Mesothelial cell of epicardium (in vitro differentiated cells): ENCODE data around the gene PYCR2. TPM values are rescaled to one million over a fixed set of nuclear protein-coding genes. Genes with fewer than 3 reads are reported as not detected.

Experiments
- DNase-seq, 2 experiments: peaks; one replicate each; pipeline ENCODE4 v3.0.0; 2021; ENCODE audit warnings: low spot score in 2 of 2; ENCODE audit not compliant: unreplicated experiment in 2 of 2
- H3K27ac Mint-ChIP-seq: 2 replicates; pipeline ENCODE4 v1.8.0; 2021; ENCODE audit warnings: mixed read lengths
- H3K27me3 Mint-ChIP-seq: 2 replicates; pipeline ENCODE4 v1.8.0; 2021; ENCODE audit warnings: low read depth, mixed read lengths
- H3K36me3 Mint-ChIP-seq: 2 replicates; pipeline ENCODE4 v1.8.0; 2021; ENCODE audit warnings: mixed read lengths
- H3K4me1 Mint-ChIP-seq: 2 replicates; pipeline ENCODE4 v1.8.0; 2021; ENCODE audit warnings: mixed read lengths
- H3K4me3 Mint-ChIP-seq: 2 replicates; pipeline ENCODE4 v1.8.0; 2021; ENCODE audit warnings: mild to moderate bottlenecking, moderate library complexity, mixed read lengths
- H3K9me3 Mint-ChIP-seq: 2 replicates; pipeline ENCODE4 v1.8.0; 2021; ENCODE audit warnings: mixed read lengths
- CTCF ChIP-seq: fragments of 200-600 bp; sonication (generic); IDR thresholded peaks from one replicate; pipeline ENCODE4 v1.5.0; 2021; ENCODE audit warnings: antibody characterized with exemption; ENCODE audit not compliant: unreplicated experiment
- total RNA-seq: library from RNA; stranded (reverse); gene quantifications from 3 replicates; pipeline ENCODE4 v1.2.1, GENCODE V29; 2021

The PYCR2 gene
- total RNA-seq, 1 donor from 2014 or later: 38.9 TPM

DNA sequence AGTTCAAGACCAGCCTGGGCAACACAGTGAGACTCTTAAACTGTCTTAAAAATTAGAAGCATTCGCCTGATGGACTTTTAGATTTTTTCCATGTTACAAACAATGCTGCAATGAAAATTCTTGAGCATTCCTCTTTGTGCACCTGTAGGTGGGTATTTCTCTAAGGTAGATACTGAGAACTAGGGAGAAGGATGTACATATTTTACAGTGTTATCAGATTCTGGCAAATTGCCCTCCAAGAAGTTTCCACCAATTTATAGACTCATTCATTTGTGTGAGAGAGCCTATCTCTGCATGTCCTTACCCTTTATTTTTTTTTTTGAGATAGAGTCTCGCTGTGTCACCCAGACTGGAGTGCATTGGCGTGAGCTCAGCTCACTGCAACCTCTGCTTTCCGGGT is 29.3 kb upstream of the PYCR2 start:
- DNase-seq: no peak
- Mint-ChIP-seq H3K27ac (no peak overlapping the region), H3K4me3 (no peak overlapping the region), H3K9me3 (no peaks in the 10 kb centered on the region), H3K36me3 (no peaks in the 10 kb centered on the region), H3K4me1 (no peaks in the 10 kb centered on the region), H3K27me3 (peaks cover 25% of the 10 kb centered on the region)
- no peak for TF ChIP-seq CTCF

DNA sequence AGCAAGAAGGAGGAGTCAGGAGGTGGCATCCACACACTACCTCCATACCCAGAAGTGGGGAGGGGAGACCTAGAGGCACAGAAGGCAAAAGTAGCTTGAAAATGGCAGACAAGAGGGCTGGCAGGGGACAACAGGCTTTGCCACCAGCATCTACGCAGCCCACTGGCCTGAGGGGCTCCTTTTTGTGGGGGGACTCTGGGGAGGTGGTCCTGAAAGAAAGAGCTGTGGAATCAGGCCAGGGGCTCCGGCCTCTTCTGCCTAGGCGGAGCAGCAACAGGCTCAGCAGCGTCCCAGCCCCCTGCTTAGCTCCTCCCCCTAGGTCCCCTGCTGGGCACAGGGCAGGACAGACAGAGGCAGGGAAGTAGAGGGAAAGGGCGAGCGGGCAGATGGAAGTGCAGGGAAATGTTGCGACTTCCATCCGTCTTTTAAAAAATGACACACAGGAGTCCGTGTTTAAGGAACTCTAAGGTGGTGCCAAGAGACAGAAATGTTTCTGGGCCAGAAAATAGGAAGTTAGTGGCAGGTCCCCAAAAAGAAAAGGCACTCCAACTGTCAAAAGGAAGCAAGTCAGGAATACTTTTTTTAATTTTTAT is 27.0 kb upstream of the PYCR2 start:
- Mint-ChIP-seq H3K27ac (no peak overlapping the region), H3K4me1 (no peaks in the 10 kb centered on the region), H3K36me3 (no peaks in the 10 kb centered on the region), H3K9me3 (no peaks in the 10 kb centered on the region), H3K27me3 (peaks cover 34% of the 10 kb centered on the region), H3K4me3 (no peak overlapping the region)
- no peak for DNase-seq
- no peak for TF ChIP-seq CTCF

DNA sequence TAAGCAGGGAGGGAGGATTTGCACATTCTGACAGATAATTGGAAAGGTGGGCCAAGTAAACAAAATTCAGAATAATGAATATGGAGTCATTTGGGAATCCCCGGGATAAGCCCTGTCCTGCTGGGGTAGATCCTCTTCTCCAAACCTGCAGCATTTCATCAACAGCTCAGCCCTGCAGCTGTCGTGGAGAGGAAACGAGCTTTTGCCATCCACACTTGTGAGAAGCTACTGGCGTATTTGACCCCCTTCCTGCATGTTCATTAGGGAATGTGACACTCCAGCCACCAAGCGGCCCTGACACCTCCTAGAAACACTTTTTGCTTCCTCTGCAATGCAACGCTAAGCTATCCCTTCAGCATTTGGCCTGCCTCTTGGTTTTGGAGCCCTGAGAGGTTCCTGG is 25.0 kb upstream of the PYCR2 start:
- Mint-ChIP-seq H3K9me3 (no peaks in the 10 kb centered on the region), H3K4me3 (no peak overlapping the region), H3K36me3 (no peaks in the 10 kb centered on the region), H3K27me3 (peaks cover 36% of the 10 kb centered on the region), H3K27ac (no peak overlapping the region), H3K4me1 (no peaks in the 10 kb centered on the region)
- no peak for DNase-seq
- TF ChIP-seq CTCF: no peak

DNA sequence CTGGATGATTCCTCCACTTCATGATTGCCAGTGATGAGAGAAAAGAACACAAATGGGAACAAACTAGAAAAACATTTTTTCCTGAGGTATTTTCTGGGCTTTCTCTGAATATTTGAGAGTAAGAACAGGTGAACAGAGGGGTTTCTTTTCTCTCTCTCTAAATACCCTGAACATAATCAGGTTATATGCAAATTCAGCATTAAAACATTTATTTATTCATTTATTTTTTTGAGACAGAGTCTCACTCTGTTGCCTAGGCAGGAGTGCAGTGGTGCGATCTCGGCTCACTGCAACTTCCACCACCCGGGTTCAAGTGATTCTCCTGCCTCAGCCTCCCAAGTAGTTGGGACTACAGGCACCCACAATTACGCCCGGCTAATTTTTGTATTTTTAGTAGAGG is 22.8 kb upstream of the PYCR2 start:
- TF ChIP-seq CTCF: no peak
- Mint-ChIP-seq H3K9me3 (no peaks in the 10 kb centered on the region), H3K27me3 (peaks cover 30% of the 10 kb centered on the region), H3K36me3 (no peaks in the 10 kb centered on the region), H3K4me1 (peaks cover under 1% of the 10 kb centered on the region), H3K4me3 (no peak overlapping the region), H3K27ac (no peak overlapping the region)
- no peak for DNase-seq

DNA sequence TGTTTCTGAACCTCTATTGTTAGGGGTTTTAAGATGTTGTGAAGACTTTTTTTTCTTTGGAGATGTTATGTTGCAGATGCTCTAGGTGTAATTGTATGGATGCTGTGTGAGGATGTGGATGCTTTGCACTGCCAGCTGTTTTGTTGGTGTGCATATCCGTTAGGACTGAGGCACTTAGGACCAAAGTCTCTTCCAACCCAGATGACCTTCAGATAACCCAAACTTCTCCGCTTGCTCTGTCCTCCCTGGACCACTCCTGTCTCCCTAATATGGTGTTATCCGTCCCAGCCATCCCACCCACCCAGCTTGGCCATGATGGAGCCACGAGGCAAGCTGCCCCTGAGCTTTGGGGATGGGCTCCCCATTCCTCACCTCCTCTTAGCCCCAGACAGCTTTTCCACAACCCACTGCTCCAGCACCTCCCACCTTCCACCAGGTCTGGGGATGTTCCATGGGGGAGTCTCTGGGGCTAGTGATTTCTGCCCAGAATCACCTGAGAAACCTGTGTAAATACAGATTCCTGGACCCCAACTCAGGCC is 22.1 kb upstream of the PYCR2 start:
- H3K4me1 Mint-ChIP-seq: peaks cover 6% of the 10 kb centered on the region
- TF ChIP-seq CTCF: no peak
- no peak overlapping the region for H3K4me3 Mint-ChIP-seq
- peaks cover 27% of the 10 kb centered on the region for H3K27me3 Mint-ChIP-seq
- no peak for DNase-seq
- H3K36me3 Mint-ChIP-seq: no peaks in the 10 kb centered on the region
- H3K9me3 Mint-ChIP-seq: no peaks in the 10 kb centered on the region
- no peak overlapping the region for H3K27ac Mint-ChIP-seq
